Measurements from ENCODE around the gene PODXL2.
"Not testable (repeated sequence)": the region's sequence is repeated elsewhere in the genome, so short reads cannot be mapped to it uniquely, and the experiment has no call there.

PODXL2 gene

GRCh38 chr3:127675651-127676391 is 46.8 kb downstream of the PODXL2 start:
- no peak for DNase-seq (ENCODE audit: low read depth)

DNA sequence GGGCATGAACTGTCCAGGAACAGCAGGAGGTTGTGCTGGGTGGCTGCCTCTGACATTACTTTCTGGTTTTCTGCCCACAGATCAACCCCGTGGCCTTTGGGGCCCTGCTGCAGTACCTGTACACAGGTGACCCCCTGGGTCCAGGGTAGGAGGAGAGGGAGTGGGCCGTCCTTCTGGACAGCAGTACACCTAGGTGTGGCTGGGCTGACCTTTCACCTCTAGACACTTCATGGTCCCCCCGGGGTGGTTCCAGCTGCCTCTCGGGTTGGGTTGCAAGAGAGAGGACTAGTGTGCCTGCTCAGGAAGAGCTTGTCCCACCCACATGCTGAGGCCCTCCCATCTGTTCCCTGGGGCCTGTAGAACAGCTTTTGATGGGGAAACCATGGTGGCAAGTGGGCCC is 47.5 kb downstream of the PODXL2 start:
- no peak for DNase-seq (ENCODE audit: low read depth)

- DNase-seq (ENCODE audit: low read depth) = no peak
Observed at GRCh38 chr3:127676921-127677351, 48.0 kb downstream of the PODXL2 start.

- DNase-seq (ENCODE audit: low read depth) = no peak
Observed at GRCh38 chr3:127677541-127678314, 48.7 kb downstream of the PODXL2 start.

DNA sequence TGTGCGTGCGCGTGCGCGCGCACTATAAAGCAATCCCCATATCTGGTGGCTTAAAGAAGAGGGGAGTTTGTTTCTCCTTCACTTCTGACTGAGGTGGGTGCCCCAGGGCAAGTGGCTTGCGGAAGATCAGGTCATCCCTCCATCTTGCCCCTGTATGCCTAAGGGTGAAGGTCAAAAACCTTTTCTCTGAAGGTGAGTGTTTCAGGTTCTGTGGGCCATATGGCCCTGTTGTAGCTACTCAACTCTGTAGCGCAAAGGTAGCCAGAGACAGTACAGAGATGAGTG is 49.3 kb downstream of the PODXL2 start:
- no peak for DNase-seq (ENCODE audit: low read depth)

GRCh38 chr3:127678611-127679533 is 49.9 kb downstream of the PODXL2 start:
- DNase-seq (ENCODE audit: low read depth) = no peak

- DNase-seq (ENCODE audit: low read depth) = no peak
Observed at GRCh38 chr3:127679534-127680145, 50.7 kb downstream of the PODXL2 start.

DNA sequence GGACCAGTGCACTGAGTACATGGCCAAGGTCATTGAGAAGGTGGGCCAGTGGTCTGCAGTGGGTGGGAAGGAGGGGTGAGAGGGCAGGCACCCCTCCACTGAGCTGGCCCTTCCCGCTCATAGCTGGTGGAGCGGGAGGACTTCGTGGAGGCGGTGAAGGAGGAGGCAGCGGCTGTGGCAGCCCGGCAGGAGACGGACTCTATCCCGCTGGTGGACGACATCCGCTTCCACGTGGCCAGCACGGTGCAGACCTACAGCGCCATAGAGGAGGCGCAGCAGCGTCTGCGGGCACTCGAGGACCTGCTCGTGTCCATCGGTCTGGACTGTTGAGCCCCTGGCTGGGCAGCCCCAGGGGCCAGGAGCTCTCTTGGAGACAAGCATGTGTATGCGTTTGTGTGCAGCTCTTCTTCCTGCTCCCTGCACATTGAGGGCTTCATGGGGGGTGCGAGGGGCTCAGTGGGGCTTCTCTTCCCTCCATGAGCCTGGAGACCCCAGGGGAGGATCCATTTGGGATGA is 51.2 kb downstream of the PODXL2 start:
- no peak for DNase-seq (ENCODE audit: low read depth)

- no peak for DNase-seq (ENCODE audit: low read depth)
Observed at GRCh38 chr3:127680798-127681221, 51.8 kb downstream of the PODXL2 start.

DNA sequence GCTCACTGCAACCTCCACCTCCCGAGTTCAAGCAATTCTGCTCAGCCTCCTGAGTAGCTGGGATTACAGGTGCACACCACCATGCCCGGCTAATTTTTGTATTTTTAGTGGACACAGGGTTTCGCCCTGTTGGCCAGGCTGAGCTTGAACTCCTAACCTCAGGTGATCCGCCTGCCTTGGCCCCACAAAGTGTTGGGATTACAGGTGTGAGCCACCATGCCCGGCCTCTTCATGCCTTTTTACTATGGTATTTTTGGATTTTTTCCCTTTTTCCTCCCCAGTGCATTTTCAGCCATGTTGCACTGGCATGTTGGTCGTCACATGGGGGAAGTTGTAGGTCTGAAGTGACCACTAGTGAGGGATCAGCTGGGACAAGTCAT is 53.2 kb downstream of the PODXL2 start:
- not testable (repeated sequence) for DNase-seq (ENCODE audit: low read depth)

DNA sequence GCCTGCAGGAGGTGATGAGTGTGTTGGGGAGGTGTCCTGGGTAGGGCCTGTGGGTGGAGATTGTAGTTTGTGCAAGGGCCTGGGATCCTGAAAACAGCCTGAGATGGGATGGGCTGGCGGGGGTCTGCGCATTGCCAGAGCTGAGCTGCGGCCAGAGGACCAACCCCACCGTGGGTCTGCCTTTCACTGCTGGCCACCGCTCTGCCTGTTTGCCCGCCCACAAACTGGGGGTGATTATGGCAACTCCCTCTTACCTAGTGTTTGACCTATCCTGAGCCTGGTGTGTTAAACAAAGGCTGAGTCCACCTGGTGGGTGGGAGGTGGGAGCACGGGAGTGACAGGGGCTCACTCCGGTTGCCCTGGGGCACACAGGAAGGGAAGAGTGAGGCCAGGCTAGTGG is 53.6 kb downstream of the PODXL2 start:
- DNase-seq (ENCODE audit: low read depth) = no peak

GRCh38 chr3:127684871-127685707 is 56.1 kb downstream of the PODXL2 start:
- DNase-seq (ENCODE audit: low read depth) = no peak

DNA sequence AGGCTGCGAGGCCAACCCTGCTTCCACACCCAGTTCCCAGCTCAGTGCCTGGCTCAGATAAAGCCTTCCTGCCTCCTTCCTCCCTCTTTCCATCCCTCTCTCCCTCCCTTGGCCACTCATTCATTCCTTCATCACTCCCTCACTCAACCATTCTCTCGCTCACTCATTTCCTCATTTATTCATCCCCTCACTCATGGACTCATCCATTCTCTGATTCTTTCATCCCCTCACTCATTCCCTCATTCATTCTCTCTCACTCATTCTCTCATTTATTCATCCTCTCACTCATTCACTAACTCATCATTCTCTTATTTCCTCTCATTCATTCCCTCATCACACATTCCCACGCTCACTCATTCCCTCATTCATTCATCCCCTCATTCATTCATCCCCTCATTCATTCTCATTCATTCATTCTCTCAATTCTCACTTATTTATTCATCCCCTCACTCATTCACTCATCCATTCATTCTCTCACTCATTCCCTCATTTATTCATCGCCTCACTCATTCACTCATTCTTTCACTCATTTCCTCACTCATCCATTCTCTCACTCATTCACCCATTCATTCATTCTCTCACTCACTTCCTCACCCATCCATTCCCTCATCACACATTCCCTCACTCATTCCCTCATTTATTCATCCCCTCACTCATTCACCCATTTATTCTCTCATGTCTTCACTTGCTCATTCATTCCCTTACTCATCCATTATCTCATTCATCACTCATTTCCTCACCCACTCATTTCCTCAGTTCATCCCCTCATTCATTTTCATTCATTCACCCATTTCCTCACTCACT is 56.9 kb downstream of the PODXL2 start:
- DNase-seq (ENCODE audit: low read depth) = no peak

- DNase-seq (ENCODE audit: low read depth) = no peak
Observed at GRCh38 chr3:127686512-127686894, 57.5 kb downstream of the PODXL2 start.

DNA sequence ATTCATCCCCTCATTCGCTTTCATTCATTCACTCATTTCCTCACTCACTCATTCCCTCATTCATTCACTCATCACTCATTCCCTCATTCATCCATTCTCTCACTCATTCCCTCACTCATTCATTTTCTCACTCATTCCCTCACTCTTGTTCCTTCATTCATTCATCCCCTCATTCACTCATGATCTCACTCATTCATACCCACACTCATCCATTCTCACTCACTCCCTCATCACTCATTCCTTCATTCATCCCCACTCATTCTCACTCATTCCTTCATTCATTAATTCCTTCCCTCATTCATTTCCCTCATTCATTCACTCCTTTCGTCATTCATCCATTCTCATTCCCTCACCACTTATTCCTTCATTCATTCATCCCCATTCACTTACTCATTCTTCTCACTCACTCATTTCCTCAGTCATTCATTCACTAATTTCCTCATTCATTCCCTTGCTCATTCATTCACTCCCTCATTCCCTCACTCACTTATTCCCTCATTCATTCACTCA is 58.3 kb downstream of the PODXL2 start:
- no peak for DNase-seq (ENCODE audit: low read depth)

DNA sequence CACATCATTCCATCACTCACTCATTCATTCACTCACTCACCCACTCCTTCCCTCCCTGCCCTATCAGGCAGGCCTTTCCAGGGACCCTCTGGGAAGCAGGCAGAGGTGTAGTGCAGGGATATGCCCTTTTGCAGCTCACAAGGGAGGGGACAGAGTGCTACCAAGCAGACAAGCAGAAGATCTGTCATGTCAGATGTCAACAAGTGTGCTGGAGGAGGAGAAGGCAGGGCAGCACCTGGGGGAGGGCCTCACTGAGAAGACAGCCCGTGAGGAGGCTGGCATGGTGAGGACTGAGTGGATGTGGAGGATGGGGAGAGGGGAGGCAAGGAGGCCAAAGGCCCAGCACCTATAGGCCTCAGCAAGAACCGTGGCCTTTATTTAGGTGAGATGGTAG is 59.0 kb downstream of the PODXL2 start:
- no peak for DNase-seq (ENCODE audit: low read depth)

DNA sequence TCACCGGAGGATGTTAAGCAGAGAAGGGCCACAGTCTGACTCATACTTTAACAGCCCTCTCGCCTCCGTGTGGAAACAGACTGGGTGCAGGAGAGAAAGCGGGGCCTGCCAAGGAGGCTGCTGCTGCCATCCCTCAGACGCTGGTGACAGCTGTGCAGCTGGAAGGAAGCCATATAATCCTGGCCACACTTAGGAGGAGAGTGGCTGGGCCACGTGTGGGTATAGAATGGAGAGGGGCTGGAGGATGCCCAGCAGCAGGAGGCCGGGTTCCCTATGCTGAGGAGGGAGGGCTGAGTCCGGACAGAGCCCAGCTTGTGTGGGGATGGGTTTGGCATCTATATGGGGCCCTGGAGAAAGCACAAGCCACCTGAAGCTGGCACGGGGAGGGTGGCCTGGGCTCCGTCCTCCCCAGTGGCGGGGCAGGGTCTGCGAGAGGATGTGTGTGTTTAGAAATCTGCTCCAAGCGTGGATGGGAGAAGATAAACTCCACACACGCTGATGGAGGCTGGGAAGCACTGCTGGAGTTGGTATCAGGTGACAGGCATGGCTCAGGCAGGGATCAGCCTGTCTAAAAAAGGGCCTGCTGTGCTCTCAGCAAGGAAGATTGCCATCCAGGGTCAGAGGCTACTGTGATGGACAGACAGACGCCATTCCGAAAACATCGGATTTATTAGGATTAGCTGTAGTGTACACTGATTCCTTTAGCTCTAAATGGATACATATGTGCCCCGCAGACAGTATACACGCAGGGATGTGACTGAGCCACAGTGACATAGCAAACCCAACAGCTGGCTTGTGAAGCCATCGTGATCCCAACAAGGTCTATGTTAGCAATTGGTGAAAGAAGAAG is 59.7 kb downstream of the PODXL2 start:
- no peak for DNase-seq (ENCODE audit: low read depth)

- no peak for DNase-seq (ENCODE audit: low read depth)
Observed at GRCh38 chr3:127689266-127689860, 60.4 kb downstream of the PODXL2 start.

GRCh38 chr3:127690106-127690505 is 61.1 kb downstream of the PODXL2 start:
- DNase-seq (ENCODE audit: low read depth) = no peak

Data from activated T-helper 1 cell treated with Interleukin-2 at 50 U/mL for 16 hours (primary cell).